DOHH2 (cell line): ENCODE results near the gene PSAT1.

Source experiments
- EZH2phosphoT487 ChIP-seq: fragments of 200-600 bp; sonication (generic); IDR thresholded peaks from 2 replicates; pipeline ENCODE4 v1.6.1; 2017; ENCODE audit warnings: borderline replicate concordance, mild to moderate bottlenecking, antibody characterized with exemption, low read length, moderate library complexity, mixed read lengths
- TF ChIP-seq, protein P1 (sequence below): fragments of 200-600 bp; sonication (generic); IDR thresholded peaks from one replicate; pipeline ENCODE4 v1.5.1; 2014; ENCODE audit warnings: antibody characterized with exemption, mild to moderate bottlenecking, low read depth, low read length; ENCODE audit not compliant: poor library complexity, severe bottlenecking

DNA sequence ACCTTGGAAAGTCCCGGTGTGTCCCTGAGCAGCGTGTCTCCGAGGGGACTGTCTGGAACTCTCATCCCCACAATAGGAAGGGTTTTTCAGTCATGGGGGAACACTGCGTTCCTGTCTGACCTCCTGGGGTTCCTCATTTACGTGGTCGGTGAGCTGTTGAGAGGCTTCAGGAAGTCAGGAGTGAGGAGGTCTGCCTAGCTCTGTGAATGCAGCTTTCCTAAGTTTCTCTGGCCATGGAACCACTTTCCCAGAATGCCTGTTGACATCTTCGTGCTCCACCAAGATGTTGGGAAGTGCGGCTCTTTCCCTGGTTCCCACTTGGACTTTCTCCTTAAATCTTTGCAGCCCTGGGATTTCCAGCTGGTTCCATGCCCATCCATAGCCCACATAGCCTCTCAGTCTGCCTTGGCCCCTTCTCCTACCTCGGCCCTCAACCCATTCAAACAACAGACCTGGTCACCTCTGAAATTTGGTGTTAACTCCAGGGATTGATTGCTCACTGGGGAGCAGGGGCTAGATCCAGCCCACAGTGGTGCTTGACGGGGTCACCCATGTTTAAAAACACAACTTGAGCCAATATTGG is 27.2 kb downstream of the PSAT1 start:
- TF ChIP-seq, protein P1, sequence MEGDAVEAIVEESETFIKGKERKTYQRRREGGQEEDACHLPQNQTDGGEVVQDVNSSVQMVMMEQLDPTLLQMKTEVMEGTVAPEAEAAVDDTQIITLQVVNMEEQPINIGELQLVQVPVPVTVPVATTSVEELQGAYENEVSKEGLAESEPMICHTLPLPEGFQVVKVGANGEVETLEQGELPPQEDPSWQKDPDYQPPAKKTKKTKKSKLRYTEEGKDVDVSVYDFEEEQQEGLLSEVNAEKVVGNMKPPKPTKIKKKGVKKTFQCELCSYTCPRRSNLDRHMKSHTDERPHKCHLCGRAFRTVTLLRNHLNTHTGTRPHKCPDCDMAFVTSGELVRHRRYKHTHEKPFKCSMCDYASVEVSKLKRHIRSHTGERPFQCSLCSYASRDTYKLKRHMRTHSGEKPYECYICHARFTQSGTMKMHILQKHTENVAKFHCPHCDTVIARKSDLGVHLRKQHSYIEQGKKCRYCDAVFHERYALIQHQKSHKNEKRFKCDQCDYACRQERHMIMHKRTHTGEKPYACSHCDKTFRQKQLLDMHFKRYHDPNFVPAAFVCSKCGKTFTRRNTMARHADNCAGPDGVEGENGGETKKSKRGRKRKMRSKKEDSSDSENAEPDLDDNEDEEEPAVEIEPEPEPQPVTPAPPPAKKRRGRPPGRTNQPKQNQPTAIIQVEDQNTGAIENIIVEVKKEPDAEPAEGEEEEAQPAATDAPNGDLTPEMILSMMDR: no peak
- TF ChIP-seq EZH2phosphoT487: no peak
